Endothelial cell of umbilical vein (primary cell): ENCODE data around the gene CYTIP. TPM values are rescaled to one million over a fixed set of nuclear protein-coding genes. Genes with fewer than 3 reads are reported as not detected.

Experiments
- BruUV-seq: library from RNA; stranded (reverse); fragments of 400-500 nt; replicated peaks from 2 replicates; lab custom pipeline; 2021; lab: Mats Ljungman, UMichigan
- CTCF ChIA-PET: fragments of 300-600, 350-600 bp; sonication (Branson Sonifier 250); formaldehyde crosslinking; loops from one replicate; lab custom pipeline; 2021; ENCODE audit warnings: antibody characterized with exemption, inconsistent platforms; lab: Charles Lee
- POLR2A ChIA-PET: fragments of 300-600, 350-600 bp; sonication (Branson Sonifier 250); formaldehyde crosslinking; loops from one replicate; lab custom pipeline; 2021; ENCODE audit warnings: antibody characterized with exemption, inconsistent platforms; lab: Charles Lee
- DNase-seq: peaks from one replicate; pipeline ENCODE4 v3.0.0-alpha.2; 2011; ENCODE audit warnings: low read depth, low spot score
- FAIRE-seq: peaks from 2 replicates; lab custom pipeline; 2011; peaks lifted over from hg19 to GRCh38; lab: Jason Lieb, UNC
- H2AFZ ChIP-seq: 2 replicates; pipeline ENCODE4 v1.6.0; 2012; ENCODE audit warnings: low read depth, low read length, control low read depth, inconsistent platforms
- H3K27ac ChIP-seq: 2 replicates; pipeline ENCODE4 v1.5.1; 2011; ENCODE audit warnings: low read depth, mild to moderate bottlenecking, control low read depth, low read length, moderate library complexity; ENCODE audit not compliant: insufficient read depth
- H3K27me3 ChIP-seq, 2 experiments: 2 replicates each; pipeline versions ENCODE4 v1.6.0 to v1.6.1; 2011; ENCODE audit warnings: low read length in 2 of 2, mixed read lengths in 1 of 2; ENCODE audit not compliant: control insufficient read depth in 2 of 2, insufficient read depth in 2 of 2
- H3K36me3 ChIP-seq, 2 experiments: 2 replicates in 1 of 2; 3 replicates in 1 of 2; pipeline ENCODE4 v1.5.1; 2011; ENCODE audit warnings: low read length in 2 of 2, mild to moderate bottlenecking in 1 of 2, moderate library complexity in 1 of 2; ENCODE audit not compliant: control insufficient read depth in 2 of 2, insufficient read depth in 2 of 2; ENCODE audit errors: extremely low read depth in 1 of 2
- H3K4me1 ChIP-seq: 3 replicates; pipeline ENCODE4 v1.5.1; 2011; ENCODE audit warnings: mild to moderate bottlenecking, low read length; ENCODE audit not compliant: control insufficient read depth, insufficient read depth; ENCODE audit errors: extremely low read depth
- H3K4me2 ChIP-seq: 2 replicates; pipeline ENCODE4 v1.6.1; 2011; ENCODE audit warnings: low read length, control low read depth, mixed read lengths; ENCODE audit not compliant: insufficient read depth
- H3K4me3 ChIP-seq, 3 experiments: fragments of 200-600 bp in 1 of 3; sonication (generic), shearing (Covaris generic) in 1 of 3; replicated peaks in 1 of 3; 2 replicates each; pipeline ENCODE4 v1.5.1; 2011 to 2016; ENCODE audit warnings: control low read depth in 3 of 3, low read length in 3 of 3, mild to moderate bottlenecking in 2 of 3, inconsistent platforms in 1 of 3, low read depth in 1 of 3, moderate library complexity in 1 of 3; ENCODE audit not compliant: insufficient read depth in 1 of 3
- H3K79me2 ChIP-seq: 2 replicates; pipeline ENCODE4 v1.6.0; 2012; ENCODE audit warnings: low read length, inconsistent platforms; ENCODE audit not compliant: control insufficient read depth, insufficient read depth
- H3K9ac ChIP-seq: replicated peaks from 2 replicates; pipeline ENCODE3; 2011; ENCODE audit warnings: low read length, control low read depth; ENCODE audit not compliant: insufficient read depth; ENCODE audit errors: extremely low read depth
- H3K9me1 ChIP-seq: replicated peaks from 3 replicates; pipeline ENCODE4 v1.6.0; 2011; ENCODE audit warnings: mild to moderate bottlenecking, low read length; ENCODE audit not compliant: control insufficient read depth, insufficient read depth; ENCODE audit errors: extremely low read depth
- H3K9me3 ChIP-seq: replicated peaks from 2 replicates; pipeline ENCODE4 v1.5.1; 2012; ENCODE audit warnings: low read length, inconsistent platforms; ENCODE audit not compliant: control insufficient read depth, insufficient read depth
- H4K20me1 ChIP-seq: replicated peaks from 2 replicates; pipeline ENCODE3; 2011; ENCODE audit warnings: mild to moderate bottlenecking, low read length; ENCODE audit not compliant: control insufficient read depth, insufficient read depth; ENCODE audit errors: extremely low read depth
- EZH2 ChIP-seq: IDR thresholded peaks from 2 replicates; pipeline ENCODE4 v1.6.1; 2012; ENCODE audit warnings: borderline replicate concordance, low read depth, mild to moderate bottlenecking, moderate library complexity, low read length, inconsistent platforms; ENCODE audit not compliant: severe bottlenecking
- FOS ChIP-seq: IDR thresholded peaks from 2 replicates; pipeline ENCODE4 v1.6.1; 2011; ENCODE audit warnings: mild to moderate bottlenecking, low read length, moderate library complexity, borderline replicate concordance; ENCODE audit not compliant: insufficient read depth
- GATA2 ChIP-seq: IDR thresholded peaks from 2 replicates; pipeline ENCODE4 v1.7.0; 2011; ENCODE audit warnings: low read depth, mild to moderate bottlenecking, moderate library complexity, mixed read lengths, low read length; ENCODE audit not compliant: insufficient read length, insufficient read depth
- JUN ChIP-seq: IDR thresholded peaks from 2 replicates; pipeline ENCODE4 v1.6.1; 2011; ENCODE audit warnings: borderline replicate concordance, low read depth; ENCODE audit not compliant: insufficient read length, insufficient read depth
- MYC ChIP-seq: IDR thresholded peaks from one replicate; pipeline ENCODE4 v1.6.1; 2011; ENCODE audit warnings: mild to moderate bottlenecking, low read depth, low read length
- POLR2A ChIP-seq: IDR thresholded peaks from 2 replicates; pipeline ENCODE4 v1.6.1; 2012; ENCODE audit warnings: low read depth, mild to moderate bottlenecking, control low read depth, low read length
- POLR2AphosphoS5 ChIP-seq: IDR thresholded peaks from 2 replicates; pipeline ENCODE4 v1.6.1; 2012; ENCODE audit warnings: low read depth, mild to moderate bottlenecking, control low read depth, low read length, moderate library complexity; ENCODE audit not compliant: insufficient read depth
- dilution Hi-C: fragments of 300-500 bp; cut with MboI; formaldehyde crosslinking; loops from one replicate; pipeline ENCODE4 v1.15.0; 2019; ENCODE audit warnings: low sequenced_read_pairs; ENCODE audit not compliant: extremely low pct_ligation_motif_present
- intact Hi-C: fragments of 100-400 bp; cut with micrococcal nuclease; formaldehyde crosslinking; loops from one replicate; pipeline ENCODE4 v1.10.0; 2022
- polyA plus RNA-seq, 4 experiments: library from polyadenylated mRNA; depleted of rRNA in 3 of 4; stranded (reverse) in 3 of 4; unstranded in 1 of 4; fragments of >200 nt; gene quantifications; 2 replicates each; pipeline versions ENCODE4 v1.2.1 to v1.2.3, GENCODE V29; 2011 to 2012; ENCODE audit warnings: missing spikeins in 1 of 4
- total RNA-seq: library from RNA; stranded (reverse); gene quantifications from 2 replicates; pipeline ENCODE4 v1.2.3, GENCODE V29; 2021
- TF ChIP-seq, protein P1 (sequence below), 2 donors: IDR thresholded peaks; 1 replicate in 1 of 2; 2 replicates in 1 of 2; pipeline ENCODE4 v1.5.1; 2011; ENCODE audit warnings: low read length in 2 of 2, mild to moderate bottlenecking in 2 of 2, moderate library complexity in 2 of 2, control low read depth in 1 of 2, inconsistent platforms in 1 of 2, low read depth in 1 of 2; ENCODE audit not compliant: insufficient read depth in 1 of 2; ENCODE audit errors: extremely low read depth in 1 of 2
- TF ChIP-seq, protein P2 (sequence below): IDR thresholded peaks from 2 replicates; pipeline ENCODE4 v1.6.1; 2011; ENCODE audit not compliant: insufficient read depth, insufficient read length

The CYTIP gene
- total and polyA plus RNA-seq, 2 donors (not counting 3 experiments of a cell fraction or from before 2014, with no cell fraction given), result not detected

- no peak for TF ChIP-seq MYC
- no peak for FAIRE-seq
- H3K79me2 ChIP-seq, result no peaks in the 10 kb centered on the region
- H3K4me3 ChIP-seq, result no peak overlapping the region
- BruUV-seq, result no TSS peak
- dilution Hi-C loops (no loop called here), intact Hi-C loops (no loop called here)
- no peaks in the 10 kb centered on the region for H3K36me3 ChIP-seq
- H3K27ac ChIP-seq, result no peak overlapping the region
- H3K4me2 ChIP-seq, result no peak overlapping the region
- POLR2A ChIA-PET, result no interaction called here
- CTCF ChIA-PET, result no interaction called here
- H3K9ac ChIP-seq, result no peak overlapping the region
- H3K9me1 ChIP-seq, result no peaks in the 10 kb centered on the region
- no peak for DNase-seq
- H2AFZ ChIP-seq, result no peak overlapping the region
- H3K27me3 ChIP-seq, result no peaks in the 10 kb centered on the region
- H3K4me1 ChIP-seq, result no peaks in the 10 kb centered on the region
- no peaks in the 10 kb centered on the region for H4K20me1 ChIP-seq
- no peaks in the 10 kb centered on the region for H3K9me3 ChIP-seq
These were observed 57.1 kb downstream of the CYTIP start for GRCh38 chr2:157386747-157387146.

- Histone ChIP-seq H4K20me1 (no peaks in the 10 kb centered on the region), H3K4me1 (no peaks in the 10 kb centered on the region), H3K9ac (no peak overlapping the region), H2AFZ (no peak overlapping the region), H3K4me3 (no peak overlapping the region), H3K27ac (no peak overlapping the region), H3K36me3 (no peaks in the 10 kb centered on the region), H3K4me2 (no peak overlapping the region), H3K9me3 (no peaks in the 10 kb centered on the region), H3K79me2 (no peaks in the 10 kb centered on the region), H3K27me3 (no peaks in the 10 kb centered on the region), H3K9me1 (no peaks in the 10 kb centered on the region)
- TF ChIP-seq JUN, result no peak
- TF ChIP-seq, protein P1, sequence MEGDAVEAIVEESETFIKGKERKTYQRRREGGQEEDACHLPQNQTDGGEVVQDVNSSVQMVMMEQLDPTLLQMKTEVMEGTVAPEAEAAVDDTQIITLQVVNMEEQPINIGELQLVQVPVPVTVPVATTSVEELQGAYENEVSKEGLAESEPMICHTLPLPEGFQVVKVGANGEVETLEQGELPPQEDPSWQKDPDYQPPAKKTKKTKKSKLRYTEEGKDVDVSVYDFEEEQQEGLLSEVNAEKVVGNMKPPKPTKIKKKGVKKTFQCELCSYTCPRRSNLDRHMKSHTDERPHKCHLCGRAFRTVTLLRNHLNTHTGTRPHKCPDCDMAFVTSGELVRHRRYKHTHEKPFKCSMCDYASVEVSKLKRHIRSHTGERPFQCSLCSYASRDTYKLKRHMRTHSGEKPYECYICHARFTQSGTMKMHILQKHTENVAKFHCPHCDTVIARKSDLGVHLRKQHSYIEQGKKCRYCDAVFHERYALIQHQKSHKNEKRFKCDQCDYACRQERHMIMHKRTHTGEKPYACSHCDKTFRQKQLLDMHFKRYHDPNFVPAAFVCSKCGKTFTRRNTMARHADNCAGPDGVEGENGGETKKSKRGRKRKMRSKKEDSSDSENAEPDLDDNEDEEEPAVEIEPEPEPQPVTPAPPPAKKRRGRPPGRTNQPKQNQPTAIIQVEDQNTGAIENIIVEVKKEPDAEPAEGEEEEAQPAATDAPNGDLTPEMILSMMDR (IDR thresholded peaks at IDR 0.05; ENCODE audit: extremely low read depth in 1 of 2, insufficient read depth in 1 of 2, low read depth in 1 of 2, low read length in 2 of 2), result no peak
- no peak for TF ChIP-seq POLR2AphosphoS5
- no peak for TF ChIP-seq POLR2A
- TF ChIP-seq, protein P2, sequence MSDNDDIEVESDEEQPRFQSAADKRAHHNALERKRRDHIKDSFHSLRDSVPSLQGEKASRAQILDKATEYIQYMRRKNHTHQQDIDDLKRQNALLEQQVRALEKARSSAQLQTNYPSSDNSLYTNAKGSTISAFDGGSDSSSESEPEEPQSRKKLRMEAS, result no peak
- no peak for TF ChIP-seq GATA2
- no peak for TF ChIP-seq EZH2
- no peak for TF ChIP-seq FOS
- POLR2A ChIA-PET, result no interaction called here
- dilution Hi-C loops (no loop called here), intact Hi-C loops (no loop called here)
- BruUV-seq, result no TSS peak
- FAIRE-seq, result no peak
- CTCF ChIA-PET, result no interaction called here
- no peak for DNase-seq
These were observed 57.6 kb downstream of the CYTIP start for GRCh38 chr2:157386247-157386646.
